GM21447 (cell line): ENCODE measurements around the gene DCAF8.

ENCODE experiments used
- ATAC-seq: cut with Tn5 transposase; IDR thresholded peaks from one replicate; pipeline ENCODE4 v1.9.1; 2021; ENCODE audit not compliant: unreplicated experiment

Gene DCAF8

DNA sequence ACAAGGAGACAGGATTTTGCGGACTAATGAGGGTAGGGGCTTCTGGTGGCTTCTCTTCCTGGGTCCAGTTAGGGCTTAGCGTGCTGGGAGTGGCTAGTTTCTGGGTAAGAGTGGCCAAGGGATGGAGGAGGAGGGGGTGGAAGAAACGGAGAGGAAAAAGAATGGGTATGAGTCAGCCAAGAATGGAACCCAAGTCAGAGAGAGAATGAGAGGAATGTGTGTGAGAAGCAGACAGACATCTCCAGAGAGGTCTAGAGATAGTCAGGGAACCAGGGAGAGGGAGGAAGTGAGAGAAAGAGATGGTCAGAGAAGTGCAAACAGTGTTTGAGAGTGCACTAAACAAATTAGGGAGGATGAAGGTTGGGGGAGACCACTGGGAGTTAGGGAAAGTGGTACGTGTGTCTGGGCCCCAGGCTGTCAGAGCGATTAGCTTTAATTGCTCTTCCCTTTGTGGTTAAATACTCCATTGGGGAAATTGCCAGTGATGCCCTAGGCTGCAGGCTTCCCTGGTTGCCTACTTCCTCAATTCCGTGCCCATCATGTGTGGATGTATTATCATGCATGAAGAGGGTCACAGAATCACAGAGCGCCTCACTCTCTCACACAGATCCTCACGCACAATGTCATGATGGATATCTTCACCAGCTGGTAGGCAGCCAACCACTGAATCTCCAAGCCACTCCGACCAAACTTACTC lies 55.8 kb downstream of the DCAF8 start:
- no peak for ATAC-seq

DNA sequence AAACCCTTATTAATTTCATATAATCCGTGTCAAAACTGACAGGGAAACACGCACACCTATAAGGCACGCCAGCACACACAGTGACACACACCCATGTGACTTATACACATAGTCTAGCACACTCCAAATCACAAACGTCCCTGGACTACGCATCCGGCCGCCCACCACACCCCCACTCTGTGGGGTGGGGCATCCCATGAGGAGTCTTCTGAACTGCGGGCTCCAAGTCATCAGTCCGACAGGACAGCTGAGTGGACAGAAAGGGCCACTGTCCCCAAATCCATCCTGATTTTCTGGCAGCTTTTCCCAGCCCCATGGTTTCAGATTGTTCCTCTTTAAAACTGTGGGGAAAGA lies 56.3 kb downstream of the DCAF8 start:
- ATAC-seq: no peak

DNA sequence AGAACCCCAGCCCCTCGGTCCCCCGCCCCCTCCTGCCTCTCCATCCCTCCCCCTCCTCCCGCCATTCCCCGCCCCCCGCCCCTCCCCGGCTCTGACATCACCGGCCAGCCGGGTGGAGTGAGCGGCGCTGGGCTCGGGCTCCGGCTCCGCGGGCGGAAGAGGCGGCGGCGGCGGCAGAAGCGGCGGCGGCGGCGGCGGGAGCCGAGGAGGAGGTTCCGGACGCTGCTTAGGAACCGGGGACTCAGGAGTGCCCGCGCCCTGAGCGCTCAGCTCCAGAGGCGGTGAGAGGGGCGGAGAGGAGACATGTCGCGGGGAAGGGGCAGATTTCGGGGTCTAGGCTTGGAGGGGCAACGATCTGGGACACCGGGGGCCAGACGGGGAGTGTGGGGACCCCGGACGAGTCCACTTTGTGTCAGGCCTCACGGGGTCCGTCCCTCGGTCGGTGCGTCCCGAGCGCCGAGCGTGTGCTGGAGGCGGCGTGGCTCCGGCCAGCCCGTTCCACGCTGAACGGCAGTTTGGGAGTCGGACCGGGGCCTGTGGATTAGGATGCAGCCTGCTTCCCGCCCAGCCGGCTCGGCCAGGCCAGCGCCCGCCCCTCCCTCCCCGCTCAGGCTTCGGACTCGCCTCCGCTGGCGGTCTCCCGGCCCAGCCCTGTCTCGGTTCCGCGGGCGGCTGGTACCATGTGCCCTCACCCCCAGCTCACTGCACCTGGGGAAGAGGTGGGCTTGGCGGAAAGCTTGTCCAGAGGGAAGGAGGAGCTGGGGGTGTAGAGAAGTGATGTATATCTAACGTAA lies 56.9 kb downstream of the DCAF8 start, which contains the start of gene PEA15:
TSS of gene PEA15 (plus strand) at position 143 of the 794 bp plus-strand sequence. CDS start 6,161 bp downstream, outside the sequence.
- ATAC-seq: peak; percentile 53

DNA sequence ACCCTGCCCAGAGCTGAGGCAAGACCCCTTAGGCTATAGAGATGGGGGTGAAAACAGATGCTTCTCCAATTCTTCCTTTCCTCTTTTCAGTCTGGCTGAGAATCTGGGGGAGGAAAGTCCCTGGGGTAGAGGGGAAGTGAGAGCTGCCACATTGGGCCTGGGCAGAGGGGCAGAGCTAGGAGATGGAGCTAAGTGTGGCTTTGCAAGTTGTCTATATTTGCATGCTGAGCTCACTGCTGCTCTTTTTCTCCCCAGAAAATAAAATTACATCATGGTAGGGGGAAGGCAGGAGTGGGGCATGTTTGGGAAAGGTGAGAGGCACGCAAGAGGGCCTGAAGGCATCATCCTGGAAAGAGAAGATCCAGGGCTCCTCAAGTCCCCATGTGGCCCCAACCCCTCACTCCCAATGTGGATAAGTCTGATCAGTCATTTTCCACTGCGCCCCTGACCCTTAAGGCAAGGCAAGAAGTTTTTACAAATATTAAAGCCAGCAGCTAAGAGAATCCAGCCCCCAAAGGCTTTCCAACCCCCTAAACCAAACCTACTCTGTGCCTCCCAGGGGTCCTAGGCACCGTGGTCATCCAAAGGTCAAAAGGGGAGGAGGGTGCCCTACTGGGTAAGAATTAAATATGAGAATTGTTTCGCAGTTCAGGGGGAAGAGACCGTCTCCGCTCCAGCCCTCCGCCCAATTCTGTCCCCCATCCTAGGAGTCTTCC lies 57.7 kb downstream of the DCAF8 start:
- ATAC-seq: peak; percentile 68

DNA sequence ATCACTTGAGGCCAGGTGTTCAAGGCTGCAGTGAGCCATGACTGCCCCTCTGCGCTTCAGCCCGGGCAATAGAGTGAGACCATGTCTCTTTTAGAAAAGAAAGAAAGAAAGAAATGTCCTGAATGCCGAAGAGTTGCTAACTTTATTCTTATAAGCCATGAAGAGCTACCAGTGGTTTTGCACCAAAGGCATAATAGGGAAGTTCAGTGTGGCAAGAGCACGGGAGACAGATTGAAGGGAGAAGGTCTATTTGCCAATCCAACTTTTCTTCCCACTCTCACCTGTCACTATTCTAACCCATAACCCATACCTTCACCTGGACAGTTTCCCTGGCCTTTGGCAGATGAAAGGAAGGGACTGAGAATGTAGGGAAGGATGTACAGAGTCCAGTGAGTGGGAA lies 61.6 kb downstream of the DCAF8 start:
- no peak for ATAC-seq

DNA sequence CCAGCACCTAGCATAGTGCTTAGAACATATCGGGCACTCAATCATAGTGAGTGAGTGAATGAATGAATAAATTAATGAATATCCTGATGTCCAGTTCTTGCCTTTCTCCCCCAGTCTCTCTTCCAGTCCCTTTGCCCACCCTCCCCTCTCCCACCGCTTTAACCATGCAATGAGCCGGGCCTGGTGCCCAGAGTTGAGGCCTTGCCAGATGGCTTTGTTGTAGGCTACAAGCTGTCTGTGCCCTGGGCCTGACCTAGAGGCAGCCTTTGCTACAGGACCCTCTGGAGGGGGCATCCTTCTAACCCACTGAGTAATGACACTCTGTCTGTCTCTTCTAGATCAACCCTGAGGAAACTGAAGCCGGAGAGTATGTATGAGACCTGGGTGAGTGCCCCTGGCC lies 65.1 kb downstream of the DCAF8 start:
- no peak for ATAC-seq

DNA sequence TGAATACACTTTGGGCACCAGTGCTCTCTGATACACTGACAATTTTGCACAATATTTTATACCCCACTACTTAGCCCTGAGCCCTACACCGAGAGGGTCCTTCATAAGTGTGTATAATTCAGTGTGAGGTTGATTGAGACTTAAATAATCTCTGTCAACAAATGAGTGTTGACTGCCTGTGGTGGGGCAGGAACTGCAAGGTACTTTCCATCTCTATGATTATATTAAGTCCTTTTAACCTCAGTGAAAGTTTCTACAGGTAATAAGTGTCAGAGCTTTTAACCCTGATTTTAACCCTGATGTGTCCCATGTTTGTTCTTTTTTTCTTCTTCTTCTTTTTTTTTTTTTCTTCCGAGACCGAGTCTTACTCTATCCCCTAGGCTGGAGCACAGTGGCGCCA lies 66.2 kb downstream of the DCAF8 start:
- ATAC-seq: no peak

DNA sequence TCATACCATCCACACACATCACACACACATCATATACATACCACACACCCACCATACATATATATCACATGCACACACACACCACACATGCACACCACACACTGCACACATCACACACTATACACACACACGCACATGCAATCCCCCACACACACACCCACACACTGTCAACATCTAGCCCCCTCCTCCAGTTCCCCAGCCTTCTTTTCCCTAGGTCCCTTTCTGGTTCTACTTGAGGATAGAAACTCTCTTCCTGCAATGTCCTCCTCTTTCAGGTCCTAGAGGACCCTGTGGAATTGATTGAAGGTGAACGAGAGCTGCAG lies 67.7 kb downstream of the DCAF8 start:
- ATAC-seq: no peak

DNA sequence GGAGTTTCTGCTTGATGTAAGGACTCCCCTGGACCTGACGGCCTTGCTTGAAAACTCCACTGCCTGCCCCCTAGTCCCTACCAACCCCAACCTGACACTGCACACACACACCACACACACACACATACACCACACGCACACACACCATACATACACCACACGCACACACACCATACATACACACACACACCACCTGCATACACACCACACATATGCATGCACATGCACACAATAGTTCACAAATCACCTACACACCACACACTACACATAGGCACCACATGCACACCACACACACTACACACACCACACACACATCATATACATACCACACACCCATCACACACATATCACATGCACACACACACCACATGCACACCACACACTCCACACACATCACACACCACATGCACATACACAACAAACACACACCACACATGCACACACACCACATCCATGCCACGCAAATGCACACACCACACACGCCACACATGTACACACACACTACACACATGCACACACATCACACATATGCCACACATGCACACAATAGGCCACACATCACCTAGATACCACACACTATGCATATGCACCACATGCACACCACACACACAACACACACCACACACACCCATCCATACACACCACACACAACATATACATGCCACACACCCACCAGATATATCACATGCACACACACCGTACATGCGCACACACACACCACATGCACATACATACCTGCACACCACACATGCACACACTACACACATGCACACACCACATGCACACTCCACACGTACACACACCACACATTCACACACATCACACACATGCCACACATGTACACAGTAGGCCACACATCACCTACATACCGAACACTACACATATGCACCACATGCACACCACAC lies 68.3 kb downstream of the DCAF8 start:
- no peak for ATAC-seq

DNA sequence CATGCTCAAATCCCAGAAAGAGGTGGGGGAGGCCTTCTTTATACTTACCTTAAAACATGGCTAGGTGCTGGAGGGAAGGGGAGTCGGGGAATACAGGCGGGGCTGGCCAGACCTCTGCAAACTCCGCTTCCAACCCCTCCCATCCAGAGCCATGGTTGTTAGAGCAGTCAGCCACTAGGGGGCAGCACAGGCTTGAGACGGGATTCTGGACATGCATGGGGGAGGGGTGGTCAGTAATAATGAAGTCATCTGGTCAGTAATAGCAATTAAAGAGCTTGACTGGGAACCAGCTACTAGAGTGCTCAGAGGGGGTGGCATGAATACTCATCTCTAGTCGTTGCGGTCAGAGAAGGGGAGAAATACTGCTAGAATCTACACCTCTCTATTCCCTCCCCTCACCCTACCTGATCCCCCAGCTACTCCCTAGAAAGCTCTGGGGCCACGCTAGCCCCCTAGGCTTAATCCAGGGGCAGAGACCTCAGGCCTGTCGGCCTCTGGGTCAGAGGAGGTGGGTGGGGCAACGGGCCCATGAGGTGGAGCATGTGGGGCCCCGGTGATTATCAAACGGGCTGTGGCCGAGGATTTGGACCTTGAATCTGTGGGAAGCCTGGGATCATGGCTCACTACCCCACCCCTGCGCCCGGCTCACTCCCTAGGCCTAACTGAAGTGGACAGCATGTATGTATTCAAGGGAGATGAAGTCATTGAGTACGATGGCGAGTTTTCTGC lies 69.1 kb downstream of the DCAF8 start:
- ATAC-seq: no peak

DNA sequence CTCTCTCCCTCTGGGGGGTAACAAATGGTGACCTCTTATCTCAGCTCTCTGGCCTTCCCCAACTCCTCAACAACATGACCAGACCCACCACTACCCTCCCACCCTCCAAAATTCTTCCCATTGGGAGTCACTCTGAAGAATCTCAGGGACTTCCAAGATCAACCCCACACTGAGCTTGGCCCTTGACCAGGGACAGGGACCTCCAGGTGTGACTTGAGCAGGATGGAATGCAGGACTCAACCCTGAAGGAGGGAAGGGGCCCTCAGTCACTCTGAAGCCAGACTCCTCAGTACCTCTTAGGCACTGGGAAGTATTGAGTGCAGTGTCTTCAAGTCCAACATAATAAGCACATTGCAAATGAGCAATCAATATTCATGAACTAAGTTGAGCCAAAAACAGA lies 70.1 kb downstream of the DCAF8 start:
- ATAC-seq: no peak

DNA sequence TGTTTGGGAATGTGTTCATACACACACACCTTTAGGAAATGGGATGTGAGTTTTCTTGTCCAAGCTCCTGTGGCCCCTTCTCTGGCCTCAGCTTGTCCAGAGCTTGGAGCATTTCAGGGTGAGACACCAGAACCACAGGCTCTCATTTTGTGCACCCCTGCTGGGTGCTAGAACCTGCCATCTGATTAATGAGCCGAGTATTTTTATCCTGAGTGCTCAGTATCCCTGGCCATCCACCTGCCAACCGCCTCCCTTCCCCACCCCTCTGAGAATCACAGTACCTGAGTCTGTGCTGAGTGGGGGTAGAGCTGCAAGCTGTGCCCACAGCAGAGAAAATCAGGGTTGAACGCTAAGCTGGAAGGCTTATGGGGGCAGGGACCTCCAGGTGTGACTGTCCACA lies 70.6 kb downstream of the DCAF8 start:
- ATAC-seq: no peak

DNA sequence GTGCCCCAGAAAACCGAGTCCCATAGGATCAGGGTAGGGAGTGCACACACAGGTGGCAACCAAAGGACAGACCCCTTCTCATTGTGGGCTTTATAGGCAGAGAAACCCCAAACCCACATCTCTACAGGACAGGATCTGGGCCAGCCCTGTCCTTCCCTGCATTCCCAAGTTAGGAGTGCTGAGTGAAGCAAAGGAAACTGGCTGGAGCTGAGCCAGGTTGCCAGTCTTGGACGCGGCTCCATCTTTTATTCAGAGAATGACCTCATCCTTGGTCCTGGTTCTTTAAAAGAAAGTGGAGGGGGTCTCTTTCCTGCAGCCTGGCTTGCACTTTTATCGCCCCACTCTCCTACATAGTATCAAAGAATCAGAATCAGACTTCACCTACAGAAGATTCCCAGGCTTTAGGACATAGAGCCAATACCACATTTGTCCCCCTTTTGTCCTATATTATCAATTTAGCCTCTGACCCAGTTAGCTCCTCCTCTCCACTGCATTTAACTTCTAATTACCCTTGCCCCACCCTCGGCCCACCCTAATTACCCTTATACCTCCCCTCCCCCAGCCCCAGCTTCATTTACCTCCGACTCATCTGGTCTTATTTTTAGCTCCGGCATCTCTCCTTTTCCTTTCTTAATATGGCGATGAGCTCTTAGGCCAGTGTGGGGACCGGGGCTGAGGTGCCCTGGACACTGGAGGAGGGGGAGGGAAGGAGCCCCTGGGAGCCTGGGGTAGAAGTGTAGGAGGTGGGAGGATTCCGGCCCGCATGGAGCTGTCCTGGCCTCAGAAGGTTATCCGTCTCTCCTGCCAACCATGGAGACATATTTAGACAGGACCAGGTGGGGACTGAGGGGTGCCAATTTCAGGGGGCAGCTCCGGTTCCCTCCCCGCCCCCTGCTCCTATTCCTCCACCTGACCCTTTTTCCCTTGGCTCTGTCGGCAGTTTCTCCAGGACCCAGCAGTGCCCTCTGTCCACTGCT lies 72.4 kb downstream of the DCAF8 start, which contains the start of gene CASQ1:
TSS of gene CASQ1 (plus strand) at position 927 of the 977 bp plus-strand sequence. CDS start 177 bp downstream, outside the sequence.
- ATAC-seq: no peak

DNA sequence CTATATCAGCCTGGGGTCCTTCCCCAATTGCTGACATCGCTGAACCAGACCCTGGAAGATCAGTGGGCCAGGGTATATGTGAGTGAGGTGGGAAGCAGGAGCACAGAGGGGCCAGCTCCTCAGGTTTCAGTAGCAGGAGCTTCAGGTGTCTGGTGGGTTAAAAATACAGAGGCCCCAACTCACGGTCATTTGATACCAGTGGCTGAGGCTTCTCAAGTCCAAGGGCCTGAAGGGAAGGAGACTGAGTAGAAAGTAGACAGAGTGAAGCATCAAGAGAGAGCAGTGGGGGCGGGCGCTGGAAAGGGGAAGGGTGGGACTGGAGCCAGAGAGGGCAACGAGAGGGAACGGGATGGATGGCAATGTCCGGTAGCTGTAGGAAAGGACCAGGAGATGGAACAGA lies 74.0 kb downstream of the DCAF8 start:
- no peak for ATAC-seq

DNA sequence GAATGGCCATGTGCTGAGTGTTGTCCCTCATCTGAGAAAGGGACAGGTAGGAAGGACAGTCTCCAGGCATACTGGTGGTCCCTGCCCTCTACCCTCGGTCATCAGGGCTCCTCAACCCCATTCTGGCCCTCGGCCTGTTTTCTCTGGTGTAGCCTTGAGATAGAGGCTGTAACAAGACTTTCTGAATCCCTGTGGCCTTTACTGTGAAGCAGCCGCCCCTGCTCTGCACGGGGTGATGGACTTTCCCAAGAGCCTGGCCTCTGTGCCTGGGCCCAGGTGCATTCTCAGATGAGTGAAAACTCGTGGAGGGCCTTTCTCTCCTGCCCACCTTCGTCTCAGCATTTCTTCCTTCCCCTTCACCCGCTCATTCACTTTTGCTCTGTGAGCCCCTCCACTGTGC lies 74.9 kb downstream of the DCAF8 start:
- no peak for ATAC-seq

DNA sequence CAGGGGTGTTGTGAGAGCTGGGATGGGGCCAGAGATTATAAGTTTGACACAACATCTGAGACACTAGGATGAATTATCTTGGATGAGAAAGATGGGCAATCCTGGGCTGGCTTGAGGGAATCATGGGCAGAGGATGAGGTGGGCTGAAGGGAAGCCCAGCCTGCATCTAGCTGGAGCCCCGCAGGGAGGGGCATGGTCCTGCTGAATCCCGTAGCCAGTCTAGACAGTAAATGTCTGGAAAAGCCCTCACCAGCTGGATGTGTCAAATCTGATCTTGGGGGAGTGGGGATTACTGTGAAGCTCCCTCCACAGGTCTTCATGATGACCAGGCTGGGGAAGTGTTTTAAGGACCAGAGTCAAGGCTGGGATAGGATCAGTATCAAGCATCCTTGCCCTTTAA lies 75.6 kb downstream of the DCAF8 start:
- ATAC-seq: no peak

DNA sequence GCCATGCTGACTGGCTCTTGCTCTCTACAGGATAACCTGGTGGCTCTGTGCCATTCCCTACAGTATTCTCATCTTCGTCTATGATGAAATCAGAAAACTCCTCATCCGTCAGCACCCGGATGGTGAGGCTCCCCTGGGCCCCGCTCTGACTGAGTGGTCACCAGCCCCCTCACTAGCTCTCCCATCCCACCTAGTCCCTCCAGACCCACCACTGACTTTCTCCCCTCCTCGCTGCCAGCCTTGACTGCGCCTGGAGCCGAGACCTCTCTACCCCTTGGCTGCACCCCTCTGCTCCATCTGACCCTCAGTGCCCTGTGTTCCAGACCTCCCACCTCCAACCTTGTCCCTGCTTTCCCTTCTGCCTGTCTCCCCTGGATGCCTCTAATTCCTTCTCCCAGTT lies 76.1 kb downstream of the DCAF8 start:
- no peak for ATAC-seq

DNA sequence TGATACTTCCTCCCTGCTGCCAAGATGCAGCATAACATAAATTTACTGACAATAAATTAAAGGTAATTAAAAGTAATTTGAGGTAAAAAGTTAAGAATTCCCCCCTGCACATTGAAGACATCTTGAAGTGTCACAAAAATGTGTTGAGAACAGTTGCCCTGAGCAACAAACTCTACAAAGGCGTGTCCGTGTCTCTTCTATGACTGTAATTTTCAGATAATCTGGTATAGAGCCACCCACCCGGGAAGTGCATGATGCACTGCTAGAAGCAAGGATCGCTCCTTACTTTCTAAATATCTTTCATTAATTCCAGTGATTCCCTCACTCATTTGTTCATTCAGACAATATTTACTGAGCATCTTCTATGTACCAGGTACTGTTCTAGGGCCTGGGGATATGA lies 83.0 kb downstream of the DCAF8 start:
- ATAC-seq: no peak

DNA sequence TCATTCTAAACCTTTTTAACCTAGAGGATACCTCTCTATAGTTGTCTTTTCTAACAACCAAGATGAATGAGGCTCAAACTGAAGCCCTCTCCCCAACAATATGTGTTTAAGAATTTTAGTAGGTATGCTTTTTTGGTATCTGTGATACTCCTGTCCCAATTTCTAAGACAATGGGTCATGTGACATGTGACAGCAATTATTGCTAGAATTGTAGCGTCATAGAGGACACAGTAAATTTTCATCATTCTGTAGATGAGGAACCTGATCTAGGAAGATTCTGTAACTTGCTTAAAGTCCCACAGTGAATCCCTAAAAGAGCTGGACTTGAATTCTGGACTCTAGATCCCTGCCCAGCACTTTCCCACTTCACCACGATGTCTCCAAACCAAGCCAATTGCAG lies 83.6 kb downstream of the DCAF8 start:
- ATAC-seq: no peak
